ENCODE data around the gene IL11RA. TPM values are rescaled to one million over a fixed set of nuclear protein-coding genes. Genes with fewer than 3 reads are reported as not detected.
A peak's percentile ranks its signal among the peaks of the same experiment; 100 is the strongest.

The IL11RA gene
- total and polyA plus RNA-seq, 10 of the 15 experiments (the other 5 are each of a cell fraction or from before 2014, with no cell fraction given): 0.32 to 5.8 (median 2.2) TPM

- H3K9ac ChIP-seq (ENCODE audit: control insufficient read depth, insufficient read depth, low read length): peak overlapping the region; percentile 98
- no peaks in the 10 kb centered on the region for H3K27me3 ChIP-seq (replicated peaks in 1 of 2; ENCODE audit: control insufficient read depth in 2 of 2, insufficient read depth in 2 of 2, low read length in 1 of 2)
- peaks cover 6% of the 10 kb centered on the region for H3K79me2 ChIP-seq (ENCODE audit: control insufficient read depth, insufficient read depth, low read length)
- under 1% methylated on average over 15 of the region's 15 CpGs for WGBS (ENCODE audit: insufficient coverage, insufficient replicate concordance, low lambda C conversion rate, missing lambda C conversion rate)
- H3K9me3 ChIP-seq (replicated peaks; ENCODE audit: control insufficient read depth, insufficient read depth, low read length): no peaks in the 10 kb centered on the region; the same call in 2 of the 3 replicates
- peaks cover 3 to 5% of the 10 kb centered on the region in 2 experiments; a peak in 2 of 4 replicates for H3K36me3 ChIP-seq (ENCODE audit: control insufficient read depth in 2 of 2, insufficient read depth in 2 of 2, low read length in 1 of 2)
- peak; percentile 82 for ATAC-seq
- H2AFZ ChIP-seq (ENCODE audit: control insufficient read depth, low read depth, low read length): peak overlapping the region; percentile 95
- in situ Hi-C loops (cut with MboI): no loop called here
- H3K4me2 ChIP-seq (ENCODE audit: control insufficient read depth, insufficient read depth): peak overlapping the region; percentile 86
- ChIA-PET CTCF (interaction anchor here (0.7 to 5.6 kb wide), 4 partner anchors 17 to 89 kb away, joined by 3 to 118 read pairs (median 5); partner anchors contain the start of gene SIGMAR1), POLR2A (interaction anchor here (0.9 to 2.2 kb wide), 3 partner anchors 7 to 25 kb away, joined by 3 to 8 read pairs (median 5); partner anchors contain the start of genes DCTN3 and SIGMAR1), SMC1A (ENCODE audit: uncharacterized antibody, unreplicated experiment) (interaction anchor here (0.6 to 2.4 kb wide), 4 partner anchors 8 to 503 kb away, joined by 3 to 13 read pairs (median 4); partner anchors contain the start of genes ATOSB, DCTN3 and SIGMAR1), RAD21 (ENCODE audit: unreplicated experiment) (no interaction called here)
- intact Hi-C loops (cut with micrococcal nuclease; ENCODE audit: unreplicated experiment): loop anchor here (1.0 kb wide), 1 partner anchor 21 kb away; no protein-coding TSS in a partner anchor
- peaks cover 6% of the 10 kb centered on the region; the same call in 1 of the 2 replicates for H3K4me1 ChIP-seq (ENCODE audit: control insufficient read depth, insufficient read depth, low read length)
- TF ChIP-seq MEF2A (IDR thresholded peaks at IDR 0.05; ENCODE audit: insufficient read depth, low read depth, low read length) (no peak), SMARCA5 (IDR thresholded peaks at IDR 0.05) (0 out of 2 replicates have a peak, but pooled peaks have one; percentile 35), IRF4 (IDR thresholded peaks at IDR 0.05; ENCODE audit: low read depth, low read length) (0 out of 2 replicates have a peak, but pooled peaks have one; percentile 29), EED (IDR thresholded peaks at IDR 0.05; ENCODE audit: low read depth) (peak; percentile 24; the same call in 1 of the 2 replicates), SMC3 (IDR thresholded peaks at IDR 0.05; ENCODE audit: borderline replicate concordance, low read length) (peak; percentile 69), RAD21 (IDR thresholded peaks at IDR 0.05; ENCODE audit: insufficient read depth, low read depth, low read length) (peak; percentile 37), KLF5 (IDR thresholded peaks at IDR 0.05; ENCODE audit: partially characterized antibody) (no peak)
- TF ChIP-seq, protein P1, sequence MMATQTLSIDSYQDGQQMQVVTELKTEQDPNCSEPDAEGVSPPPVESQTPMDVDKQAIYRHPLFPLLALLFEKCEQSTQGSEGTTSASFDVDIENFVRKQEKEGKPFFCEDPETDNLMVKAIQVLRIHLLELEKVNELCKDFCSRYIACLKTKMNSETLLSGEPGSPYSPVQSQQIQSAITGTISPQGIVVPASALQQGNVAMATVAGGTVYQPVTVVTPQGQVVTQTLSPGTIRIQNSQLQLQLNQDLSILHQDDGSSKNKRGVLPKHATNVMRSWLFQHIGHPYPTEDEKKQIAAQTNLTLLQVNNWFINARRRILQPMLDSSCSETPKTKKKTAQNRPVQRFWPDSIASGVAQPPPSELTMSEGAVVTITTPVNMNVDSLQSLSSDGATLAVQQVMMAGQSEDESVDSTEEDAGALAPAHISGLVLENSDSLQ (IDR thresholded peaks at IDR 0.05): peak; percentile 24
- TF ChIP-seq, protein P2, sequence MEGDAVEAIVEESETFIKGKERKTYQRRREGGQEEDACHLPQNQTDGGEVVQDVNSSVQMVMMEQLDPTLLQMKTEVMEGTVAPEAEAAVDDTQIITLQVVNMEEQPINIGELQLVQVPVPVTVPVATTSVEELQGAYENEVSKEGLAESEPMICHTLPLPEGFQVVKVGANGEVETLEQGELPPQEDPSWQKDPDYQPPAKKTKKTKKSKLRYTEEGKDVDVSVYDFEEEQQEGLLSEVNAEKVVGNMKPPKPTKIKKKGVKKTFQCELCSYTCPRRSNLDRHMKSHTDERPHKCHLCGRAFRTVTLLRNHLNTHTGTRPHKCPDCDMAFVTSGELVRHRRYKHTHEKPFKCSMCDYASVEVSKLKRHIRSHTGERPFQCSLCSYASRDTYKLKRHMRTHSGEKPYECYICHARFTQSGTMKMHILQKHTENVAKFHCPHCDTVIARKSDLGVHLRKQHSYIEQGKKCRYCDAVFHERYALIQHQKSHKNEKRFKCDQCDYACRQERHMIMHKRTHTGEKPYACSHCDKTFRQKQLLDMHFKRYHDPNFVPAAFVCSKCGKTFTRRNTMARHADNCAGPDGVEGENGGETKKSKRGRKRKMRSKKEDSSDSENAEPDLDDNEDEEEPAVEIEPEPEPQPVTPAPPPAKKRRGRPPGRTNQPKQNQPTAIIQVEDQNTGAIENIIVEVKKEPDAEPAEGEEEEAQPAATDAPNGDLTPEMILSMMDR (IDR thresholded peaks at IDR 0.05 in 2 of 3, conservative IDR thresholded peaks at IDR 0.05 in 1 of 3; ENCODE audit: control insufficient read depth in 2 of 3, extremely low read depth in 1 of 3, insufficient read depth in 1 of 3, low read depth in 3 of 3, low read length in 3 of 3): peak; percentile 84 to 88 (median 86)
- BruUV-seq (replicated peaks): no TSS peak
- H4K20me1 ChIP-seq (ENCODE audit: control insufficient read depth, insufficient read depth): no peaks in the 10 kb centered on the region
- H3K4me3 ChIP-seq: peak overlapping the region; percentile 81
- FAIRE-seq: peak; percentile 78
- no peak for DNase-seq (ENCODE audit: low read depth, low spot score)
- H3K27ac ChIP-seq (ENCODE audit: control insufficient read depth, insufficient read depth): no peak overlapping the region
Measured at GRCh38 chr9:34612788-34613390, 39.1 kb upstream of the IL11RA start.
